Measurements from ENCODE around the gene GET3.

Gene GET3

GRCh38 chr19:12782424-12783290 is 45.4 kb downstream of the GET3 start:
- DNase-seq, result peak; percentile 92 to 94

GRCh38 chr19:12783291-12783848 is 46.1 kb downstream of the GET3 start:
- no peak for DNase-seq

DNA sequence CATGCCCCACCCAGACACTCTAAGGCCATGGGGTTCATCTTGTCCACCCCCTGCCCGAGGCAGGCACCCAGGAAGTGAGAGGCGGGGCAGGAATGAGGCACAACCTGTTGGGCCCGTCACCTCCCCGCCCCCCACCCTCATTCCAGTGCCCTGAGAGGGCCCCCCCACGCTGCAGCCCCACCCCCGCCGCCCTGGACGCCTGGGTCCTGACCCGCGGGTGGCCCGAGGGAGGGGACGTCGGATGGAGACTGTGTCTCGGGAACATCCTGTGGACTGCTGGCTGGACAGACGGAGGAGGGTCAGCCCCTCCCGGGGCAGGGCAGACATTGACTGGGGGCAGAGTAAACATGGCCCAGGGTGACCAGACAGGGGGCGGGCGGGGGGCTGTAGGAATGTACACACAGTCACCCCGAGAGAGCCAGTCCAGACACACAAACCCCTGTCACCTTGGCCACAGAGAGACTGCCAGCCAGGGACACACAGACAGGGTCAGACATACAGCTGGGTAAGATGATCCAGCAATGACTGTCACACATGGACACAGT is 46.6 kb downstream of the GET3 start:
- DNase-seq, result peak; percentile 49 to 61

GRCh38 chr19:12784394-12784870 is 47.1 kb downstream of the GET3 start:
- no peak for DNase-seq

- DNase-seq, result peak; percentile 56 to 59
These were observed 47.7 kb downstream of the GET3 start for GRCh38 chr19:12784871-12785430.

- peak in 1 of 2 experiments; percentile 44 for DNase-seq
These were observed 48.2 kb downstream of the GET3 start for GRCh38 chr19:12785431-12786031.

GRCh38 chr19:12786141-12786870 is 49.0 kb downstream of the GET3 start:
- peak in 1 of 2 experiments; percentile 46 for DNase-seq

DNA sequence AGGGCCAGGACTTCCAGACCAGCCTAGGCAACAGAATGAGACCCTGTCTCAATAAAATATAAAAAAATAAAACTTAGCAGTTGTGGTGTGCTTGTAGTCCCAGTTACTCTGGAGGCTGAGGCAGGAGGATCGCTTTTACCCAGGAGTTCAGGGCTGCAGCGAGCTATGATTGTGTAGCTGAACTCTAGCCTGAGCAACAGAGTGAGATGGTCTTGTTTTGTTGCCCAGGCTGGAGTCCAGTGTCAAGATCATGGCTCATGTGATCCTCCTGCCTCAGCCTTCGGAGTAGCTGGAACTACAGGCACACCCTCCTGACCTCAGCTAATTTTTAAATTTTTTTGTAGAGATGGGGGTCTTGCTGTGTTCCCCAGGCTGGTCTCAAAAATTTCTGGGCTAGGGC is 49.7 kb downstream of the GET3 start:
- DNase-seq, result no peak

DNA sequence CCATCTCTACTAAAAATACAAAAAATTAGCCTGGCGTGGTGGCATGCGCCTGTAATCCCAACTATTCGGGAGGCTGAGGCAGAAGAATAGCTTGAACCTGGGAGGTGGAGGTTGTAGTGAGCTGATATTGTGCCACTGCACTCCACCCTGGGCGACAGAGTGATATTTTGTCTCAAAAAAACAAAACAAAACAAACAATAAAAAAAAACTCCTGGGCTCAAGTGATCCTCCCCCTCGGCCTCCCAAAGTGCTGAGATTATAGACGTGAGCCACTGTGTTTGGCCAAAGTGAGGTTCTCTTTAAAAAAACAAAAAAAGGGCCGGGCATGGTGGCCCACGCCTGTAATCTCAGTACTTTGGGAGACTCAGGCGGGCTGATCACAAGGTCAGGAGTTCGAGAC is 50.2 kb downstream of the GET3 start:
- no peak for DNase-seq

- no peak for DNase-seq
These were observed 50.9 kb downstream of the GET3 start for GRCh38 chr19:12788042-12788681.

DNA sequence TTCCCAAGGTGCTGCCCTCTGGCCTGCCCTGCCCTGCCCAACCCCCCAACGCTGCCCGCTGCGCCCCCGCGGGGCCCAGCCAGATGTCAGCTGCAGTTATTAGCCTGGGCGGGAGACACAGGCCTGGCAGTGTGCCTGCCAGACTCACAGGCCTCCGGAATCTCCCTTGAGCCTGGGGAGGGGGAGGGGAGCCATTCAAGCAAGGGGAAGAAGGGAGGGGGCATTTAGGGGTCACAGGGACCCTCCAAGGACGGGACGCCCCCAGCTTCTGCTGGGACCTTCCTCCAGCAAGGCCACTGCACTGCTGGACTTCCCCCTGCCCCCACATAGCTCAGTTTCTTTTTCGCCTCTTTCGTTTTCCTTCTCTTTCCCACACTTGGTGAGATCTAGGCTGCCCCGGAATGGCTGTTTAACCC is 51.4 kb downstream of the GET3 start:
- DNase-seq, result peak; percentile 64 to 68

DNA sequence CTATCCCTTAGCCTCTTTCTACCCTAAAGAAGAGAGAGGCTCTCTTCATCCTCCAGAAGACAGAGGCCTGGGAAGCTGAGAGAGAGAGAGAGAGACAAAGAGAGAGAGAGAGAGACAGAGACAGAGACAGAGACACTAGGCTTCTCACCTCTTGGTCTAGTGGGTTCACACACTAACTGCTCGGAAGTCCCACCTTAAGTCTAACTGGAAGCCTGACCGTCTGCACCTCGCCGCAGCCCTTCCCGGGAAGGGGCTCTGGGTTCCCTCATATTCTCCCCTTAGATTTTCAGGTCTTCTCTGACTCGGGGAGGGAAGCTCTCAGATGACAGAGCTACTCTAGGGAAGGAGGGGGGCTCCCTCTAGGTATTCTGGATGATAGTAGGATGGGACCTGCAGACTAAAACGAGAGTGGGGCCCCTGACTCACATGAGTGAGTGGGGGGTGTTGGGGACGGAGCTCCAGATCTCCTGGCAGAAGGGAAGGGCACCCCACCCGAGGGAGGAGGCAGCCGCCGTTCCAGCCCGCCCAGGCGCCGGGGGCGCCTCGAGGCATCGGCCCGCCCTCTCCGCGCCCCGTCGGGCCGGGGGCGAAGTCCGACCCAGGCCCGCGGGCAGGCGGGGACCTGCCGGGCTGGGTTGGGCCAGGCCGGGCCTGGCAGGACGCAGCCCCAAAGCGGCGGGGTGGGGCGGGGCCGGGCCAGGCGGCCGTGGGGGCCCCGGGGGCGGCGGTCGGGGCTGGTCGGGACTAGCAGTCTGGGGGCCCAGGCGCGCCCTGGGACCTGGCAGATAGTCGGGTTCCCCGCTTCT is 52.0 kb downstream of the GET3 start:
- no peak for DNase-seq

DNA sequence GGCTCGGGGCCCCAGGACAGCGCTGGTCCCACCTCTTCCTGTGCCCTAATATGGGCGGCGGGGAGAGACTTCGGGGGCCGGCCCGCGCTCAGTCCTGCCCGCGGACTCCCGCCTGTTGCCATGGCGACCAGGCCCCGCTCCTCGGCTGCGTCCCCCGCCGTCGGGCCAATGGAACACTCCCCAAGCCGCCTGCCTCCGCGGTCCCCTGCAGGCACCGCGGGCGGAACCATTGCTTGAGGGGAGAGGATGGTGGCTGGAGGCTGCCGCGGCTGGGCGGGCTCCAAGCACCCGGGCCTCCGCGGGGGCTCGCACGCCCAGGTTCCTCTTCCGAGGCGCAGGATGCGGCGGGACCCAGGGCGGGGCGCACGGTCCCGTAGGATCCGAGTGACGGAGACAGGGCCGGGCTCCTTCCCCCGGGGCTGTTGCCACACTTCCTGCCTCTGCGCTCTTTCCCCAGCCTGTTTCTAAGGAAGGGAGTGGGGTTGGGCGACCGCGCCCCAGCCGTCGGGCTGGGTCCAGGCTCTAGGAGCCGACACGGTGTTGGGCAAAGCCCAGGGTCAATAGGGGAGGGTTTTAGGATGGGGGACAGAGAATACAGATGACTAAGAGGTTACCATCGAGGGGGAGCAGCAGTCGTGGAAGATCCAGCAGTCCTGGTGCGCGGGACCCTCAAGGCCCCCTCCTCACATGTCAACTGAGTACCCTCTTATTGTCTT is 52.8 kb downstream of the GET3 start:
- peak; percentile 97 to 98 for DNase-seq

DNA sequence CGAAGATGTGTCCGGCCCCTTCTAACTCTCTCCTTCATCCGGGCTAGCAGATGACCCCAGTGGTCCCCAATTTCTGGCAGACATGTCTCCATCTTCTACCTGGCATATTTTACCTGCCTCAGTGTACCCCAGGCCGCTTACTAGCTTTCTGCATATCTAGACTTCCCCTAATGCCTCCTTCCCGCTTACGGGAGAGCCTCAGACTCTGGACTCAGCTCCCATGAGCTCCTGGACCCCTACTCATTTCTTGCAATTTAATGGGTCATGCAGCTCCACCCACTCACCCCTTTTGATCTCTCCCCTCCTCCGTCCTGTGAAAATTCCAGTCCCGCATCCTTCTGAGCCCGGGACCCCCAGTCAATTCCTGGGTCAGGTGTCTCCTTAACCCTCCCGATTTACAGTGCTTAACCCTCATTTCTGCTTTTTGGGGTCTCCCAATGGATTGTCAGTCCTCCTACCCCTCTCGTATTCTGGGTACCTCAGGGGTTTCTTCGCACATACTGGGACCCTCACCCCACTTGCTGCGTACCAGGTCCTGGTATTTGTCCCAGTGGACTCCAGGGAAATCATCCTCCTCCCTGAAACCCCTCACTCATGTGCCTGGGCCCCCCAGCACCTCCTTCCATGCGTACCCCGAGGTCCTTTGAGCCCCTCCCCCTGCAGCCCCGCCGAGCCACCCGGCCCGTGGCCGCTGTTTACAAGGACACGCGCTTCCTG is 53.5 kb downstream of the GET3 start:
- DNase-seq, result no peak

GRCh38 chr19:12791345-12792050 is 54.2 kb downstream of the GET3 start, which contains the start of gene JUNB:
JUNB (plus strand) TSS chr19:12791486; CDS start chr19:12791772, 286 bp downstream.
- peak; percentile 95 to 98 for DNase-seq

DNA sequence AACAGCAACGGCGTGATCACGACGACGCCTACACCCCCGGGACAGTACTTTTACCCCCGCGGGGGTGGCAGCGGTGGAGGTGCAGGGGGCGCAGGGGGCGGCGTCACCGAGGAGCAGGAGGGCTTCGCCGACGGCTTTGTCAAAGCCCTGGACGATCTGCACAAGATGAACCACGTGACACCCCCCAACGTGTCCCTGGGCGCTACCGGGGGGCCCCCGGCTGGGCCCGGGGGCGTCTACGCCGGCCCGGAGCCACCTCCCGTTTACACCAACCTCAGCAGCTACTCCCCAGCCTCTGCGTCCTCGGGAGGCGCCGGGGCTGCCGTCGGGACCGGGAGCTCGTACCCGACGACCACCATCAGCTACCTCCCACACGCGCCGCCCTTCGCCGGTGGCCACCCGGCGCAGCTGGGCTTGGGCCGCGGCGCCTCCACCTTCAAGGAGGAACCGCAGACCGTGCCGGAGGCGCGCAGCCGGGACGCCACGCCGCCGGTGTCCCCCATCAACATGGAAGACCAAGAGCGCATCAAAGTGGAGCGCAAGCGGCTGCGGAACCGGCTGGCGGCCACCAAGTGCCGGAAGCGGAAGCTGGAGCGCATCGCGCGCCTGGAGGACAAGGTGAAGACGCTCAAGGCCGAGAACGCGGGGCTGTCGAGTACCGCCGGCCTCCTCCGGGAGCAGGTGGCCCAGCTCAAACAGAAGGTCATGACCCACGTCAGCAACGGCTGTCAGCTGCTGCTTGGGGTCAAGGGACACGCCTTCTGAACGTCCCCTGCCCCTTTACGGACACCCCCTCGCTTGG is 55.0 kb downstream of the GET3 start:
- peak; percentile 81 to 85 for DNase-seq

DNA sequence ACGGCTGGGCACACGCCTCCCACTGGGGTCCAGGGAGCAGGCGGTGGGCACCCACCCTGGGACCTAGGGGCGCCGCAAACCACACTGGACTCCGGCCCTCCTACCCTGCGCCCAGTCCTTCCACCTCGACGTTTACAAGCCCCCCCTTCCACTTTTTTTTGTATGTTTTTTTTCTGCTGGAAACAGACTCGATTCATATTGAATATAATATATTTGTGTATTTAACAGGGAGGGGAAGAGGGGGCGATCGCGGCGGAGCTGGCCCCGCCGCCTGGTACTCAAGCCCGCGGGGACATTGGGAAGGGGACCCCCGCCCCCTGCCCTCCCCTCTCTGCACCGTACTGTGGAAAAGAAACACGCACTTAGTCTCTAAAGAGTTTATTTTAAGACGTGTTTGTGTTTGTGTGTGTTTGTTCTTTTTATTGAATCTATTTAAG is 55.6 kb downstream of the GET3 start:
- no peak for DNase-seq
